Chondrocyte (in vitro differentiated cells): ENCODE measurements around the gene CLPSL1. TPM values are rescaled to one million over a fixed set of nuclear protein-coding genes. Genes with fewer than 3 reads are reported as not detected.
"Not testable (repeated sequence)": the region's sequence is repeated elsewhere in the genome, so short reads cannot be mapped to it uniquely, and the experiment has no call there.

Experiments used
- DNase-seq: peaks from one replicate; pipeline ENCODE4 v3.0.0; 2021; ENCODE audit warnings: mixed read lengths, low spot score
- H3K27ac Mint-ChIP-seq: one replicate; pipeline ENCODE4 v1.8.0; 2021; ENCODE audit warnings: mild to moderate bottlenecking, moderate library complexity, mixed read lengths; ENCODE audit not compliant: unreplicated experiment
- H3K27me3 Mint-ChIP-seq: 2 replicates; pipeline ENCODE4 v1.8.0; 2021; ENCODE audit warnings: low read depth, mixed read lengths
- H3K36me3 Mint-ChIP-seq: 2 replicates; pipeline ENCODE4 v1.8.0; 2021; ENCODE audit warnings: low read depth, mixed read lengths
- H3K4me1 Mint-ChIP-seq: 2 replicates; pipeline ENCODE4 v1.8.0; 2021; ENCODE audit warnings: low read depth, mild to moderate bottlenecking, mixed read lengths
- H3K4me3 Mint-ChIP-seq: one replicate; pipeline ENCODE4 v1.8.0; 2021; ENCODE audit warnings: mild to moderate bottlenecking, moderate library complexity, mixed read lengths; ENCODE audit not compliant: unreplicated experiment
- H3K9me3 Mint-ChIP-seq: 2 replicates; pipeline ENCODE4 v1.8.0; 2021; ENCODE audit warnings: low read depth, mixed read lengths
- long read RNA-seq: library from polyadenylated mRNA; stranded (forward); transcript quantifications from one replicate; pipeline ENCODE4 v2.0.0, GENCODE V29; 2021
- total RNA-seq: library from RNA; stranded (reverse); gene quantifications from 3 replicates; pipeline ENCODE4 v1.2.1, GENCODE V29; 2021
- TF ChIP-seq, protein P1 (sequence below): fragments of 200-600 bp; sonication (generic); IDR thresholded peaks from 2 replicates; pipeline ENCODE4 v1.5.0; 2021; ENCODE audit warnings: antibody characterized with exemption, mild to moderate bottlenecking, moderate library complexity

CLPSL1 gene, protein sequence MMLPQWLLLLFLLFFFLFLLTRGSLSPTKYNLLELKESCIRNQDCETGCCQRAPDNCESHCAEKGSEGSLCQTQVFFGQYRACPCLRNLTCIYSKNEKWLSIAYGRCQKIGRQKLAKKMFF
- total RNA-seq: not detected in 3 replicates
- long read RNA-seq: 0 reads

DNA sequence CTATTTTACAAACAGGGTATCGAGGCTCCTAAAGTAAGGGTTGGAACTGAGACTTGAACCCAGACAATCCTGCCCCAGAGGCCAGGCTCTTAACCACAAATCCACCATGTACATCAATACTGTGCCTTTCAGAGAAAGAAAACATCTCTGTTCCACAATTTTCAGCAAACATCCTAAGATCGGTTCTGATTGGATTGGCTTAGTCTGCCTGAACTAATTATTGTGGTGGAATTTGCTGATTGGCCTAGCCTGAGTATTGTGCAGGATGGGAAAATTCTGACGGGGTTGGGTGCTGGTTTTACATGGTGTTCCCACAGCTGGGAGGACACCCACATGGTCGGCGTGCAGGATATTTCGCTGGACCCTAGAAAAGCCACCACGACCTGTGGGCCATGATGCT lies at the start of gene CLPSL1:
Gene CLPSL1 (plus strand): TSS at position 301 of the 400 bp plus-strand sequence. CDS start 92 bp downstream, at position 393.
- H3K27me3 Mint-ChIP-seq: peaks cover 26% of the 10 kb centered on the region
- no peaks in the 10 kb centered on the region for H3K36me3 Mint-ChIP-seq
- no peak within 1 kb of the TSS for H3K4me3 Mint-ChIP-seq
- peaks cover 4% of the 10 kb centered on the region for H3K4me1 Mint-ChIP-seq
- TF ChIP-seq, protein P1, sequence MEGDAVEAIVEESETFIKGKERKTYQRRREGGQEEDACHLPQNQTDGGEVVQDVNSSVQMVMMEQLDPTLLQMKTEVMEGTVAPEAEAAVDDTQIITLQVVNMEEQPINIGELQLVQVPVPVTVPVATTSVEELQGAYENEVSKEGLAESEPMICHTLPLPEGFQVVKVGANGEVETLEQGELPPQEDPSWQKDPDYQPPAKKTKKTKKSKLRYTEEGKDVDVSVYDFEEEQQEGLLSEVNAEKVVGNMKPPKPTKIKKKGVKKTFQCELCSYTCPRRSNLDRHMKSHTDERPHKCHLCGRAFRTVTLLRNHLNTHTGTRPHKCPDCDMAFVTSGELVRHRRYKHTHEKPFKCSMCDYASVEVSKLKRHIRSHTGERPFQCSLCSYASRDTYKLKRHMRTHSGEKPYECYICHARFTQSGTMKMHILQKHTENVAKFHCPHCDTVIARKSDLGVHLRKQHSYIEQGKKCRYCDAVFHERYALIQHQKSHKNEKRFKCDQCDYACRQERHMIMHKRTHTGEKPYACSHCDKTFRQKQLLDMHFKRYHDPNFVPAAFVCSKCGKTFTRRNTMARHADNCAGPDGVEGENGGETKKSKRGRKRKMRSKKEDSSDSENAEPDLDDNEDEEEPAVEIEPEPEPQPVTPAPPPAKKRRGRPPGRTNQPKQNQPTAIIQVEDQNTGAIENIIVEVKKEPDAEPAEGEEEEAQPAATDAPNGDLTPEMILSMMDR: no peak
- DNase-seq: peak; percentile 21
- H3K9me3 Mint-ChIP-seq: no peaks in the 10 kb centered on the region
- H3K27ac Mint-ChIP-seq: no peak within 1 kb of the TSS

DNA sequence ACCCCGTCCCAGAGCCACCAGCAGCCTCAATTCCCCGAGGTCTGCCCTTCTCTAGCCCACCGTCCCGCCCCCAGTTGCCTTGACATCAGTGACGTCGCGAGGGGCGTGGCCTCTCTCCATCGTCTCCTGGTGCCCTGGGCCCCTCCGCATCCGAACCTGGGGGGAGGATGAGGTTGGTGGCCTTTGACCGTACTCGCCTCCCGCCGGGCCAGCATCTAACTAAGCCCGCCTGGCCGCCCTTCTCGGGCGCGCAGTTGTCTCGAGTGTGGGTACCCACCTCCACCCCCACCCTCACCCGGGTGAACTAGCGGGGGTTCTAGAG lies 49.4 kb upstream of the CLPSL1 start:
- peak overlapping the region; percentile 98 for H3K27ac Mint-ChIP-seq
- peak; percentile 95 for DNase-seq
- peak overlapping the region; percentile 80 for H3K4me3 Mint-ChIP-seq
- H3K36me3 Mint-ChIP-seq: no peaks in the 10 kb centered on the region
- no peaks in the 10 kb centered on the region for H3K27me3 Mint-ChIP-seq
- TF ChIP-seq, protein P1: no peak
- no peaks in the 10 kb centered on the region for H3K9me3 Mint-ChIP-seq
- peaks cover 73% of the 10 kb centered on the region for H3K4me1 Mint-ChIP-seq

DNA sequence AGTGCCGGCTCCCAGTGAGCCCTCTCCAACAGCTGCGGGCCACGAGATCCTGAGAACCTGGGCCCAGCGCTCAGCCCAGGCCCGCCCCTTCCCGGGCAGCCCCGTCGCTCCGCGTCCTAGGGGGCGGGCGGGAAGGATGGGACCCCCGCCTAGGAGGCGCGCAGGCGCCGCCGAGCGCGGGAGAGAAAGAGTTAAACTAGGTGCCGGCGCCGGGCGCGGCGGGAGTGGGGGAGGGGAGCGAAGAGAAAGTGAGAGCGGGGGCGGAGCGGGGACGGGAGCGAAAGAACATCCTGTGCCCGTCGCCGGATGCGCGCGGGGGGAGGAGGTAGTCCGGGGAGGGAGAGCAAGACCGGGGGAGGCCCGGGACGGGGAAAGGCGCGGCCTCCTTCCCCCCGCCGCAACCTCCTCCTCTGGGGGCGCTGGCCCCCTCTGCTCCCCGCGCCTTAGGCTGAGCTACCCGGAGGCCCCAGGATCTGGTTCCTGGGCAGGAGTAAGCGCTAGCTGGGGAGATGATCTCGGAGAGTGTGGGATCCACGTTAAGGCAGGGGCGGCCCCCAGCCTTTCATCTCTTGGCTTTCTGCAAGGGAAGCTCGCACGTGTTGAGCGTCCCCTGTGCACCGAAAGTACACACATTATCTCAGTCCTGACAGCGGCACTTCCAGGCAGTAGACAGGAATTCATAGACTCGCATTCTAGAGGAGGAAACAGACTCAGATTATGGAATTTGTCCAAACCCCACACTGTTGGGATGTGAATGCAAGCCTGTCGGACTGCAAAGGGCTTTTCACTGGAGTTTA lies 48.9 kb upstream of the CLPSL1 start:
- Mint-ChIP-seq H3K4me1 (peaks cover 69% of the 10 kb centered on the region), H3K9me3 (no peaks in the 10 kb centered on the region), H3K4me3 (peak overlapping the region; percentile 80), H3K36me3 (no peaks in the 10 kb centered on the region), H3K27me3 (no peaks in the 10 kb centered on the region), H3K27ac (peak overlapping the region; percentile 98)
- peak; percentile 97 for DNase-seq
- TF ChIP-seq, protein P1: peak; percentile 52

DNA sequence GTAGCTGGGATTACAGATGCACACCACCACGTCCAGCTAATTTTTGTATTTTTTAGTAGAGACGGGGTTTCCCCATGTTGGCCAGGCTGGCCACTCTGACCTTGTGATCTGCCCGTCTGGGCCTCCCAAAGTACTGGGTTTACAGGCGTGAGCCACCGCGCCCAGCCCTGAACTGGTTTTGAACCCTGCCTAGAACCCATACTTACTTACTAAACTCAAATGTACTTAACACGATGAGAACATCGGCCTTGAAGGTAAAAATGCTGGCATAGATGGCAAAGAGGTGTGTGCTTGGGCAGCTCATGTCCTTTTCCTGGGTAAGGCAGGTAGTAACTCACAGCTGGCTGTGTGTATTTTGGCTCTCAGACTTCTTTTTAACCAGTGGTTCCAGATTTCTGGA lies 47.2 kb upstream of the CLPSL1 start:
- no peaks in the 10 kb centered on the region for H3K9me3 Mint-ChIP-seq
- no peaks in the 10 kb centered on the region for H3K36me3 Mint-ChIP-seq
- TF ChIP-seq, protein P1: no peak
- DNase-seq: no peak
- no peaks in the 10 kb centered on the region for H3K27me3 Mint-ChIP-seq
- H3K27ac Mint-ChIP-seq: peak overlapping the region; percentile 8
- no peak overlapping the region for H3K4me3 Mint-ChIP-seq
- peaks cover 63% of the 10 kb centered on the region for H3K4me1 Mint-ChIP-seq

DNA sequence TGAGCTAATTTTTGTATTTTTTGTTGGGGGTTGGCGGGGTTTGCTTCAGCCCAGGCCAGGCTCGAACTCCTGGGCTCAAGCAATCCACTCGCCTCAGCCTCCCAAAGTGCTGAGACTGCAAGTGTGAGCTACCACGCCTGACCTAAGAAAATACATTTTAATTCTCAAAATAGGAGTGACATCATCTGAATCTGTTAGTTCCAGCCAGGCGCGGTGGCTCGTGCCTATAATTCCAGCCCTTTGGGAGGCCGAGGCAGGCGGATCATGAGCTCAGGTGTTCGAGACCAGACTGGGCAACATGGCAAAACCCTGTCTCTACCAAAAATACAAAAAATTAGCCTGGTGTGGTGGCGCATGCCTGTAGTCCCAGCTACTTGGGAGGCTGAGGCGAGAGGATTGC lies 46.5 kb upstream of the CLPSL1 start:
- H3K36me3 Mint-ChIP-seq, DNase-seq, H3K4me3 Mint-ChIP-seq, H3K27ac Mint-ChIP-seq, H3K27me3 Mint-ChIP-seq, H3K9me3 Mint-ChIP-seq: not testable (repeated sequence)
- H3K4me1 Mint-ChIP-seq: peaks cover 56% of the 10 kb centered on the region
